ENCODE results near the gene PCDHA9.

PCDHA9 gene

GRCh38 chr5:140881889-140882590 is 33.9 kb downstream of the PCDHA9 start, which contains the start of gene PCDHA13:
PCDHA13 (plus strand) TSS chr5:140882124; CDS start chr5:140882269, 145 bp downstream.
- DNase-seq (ENCODE audit: low spot score) = no peak

DNA sequence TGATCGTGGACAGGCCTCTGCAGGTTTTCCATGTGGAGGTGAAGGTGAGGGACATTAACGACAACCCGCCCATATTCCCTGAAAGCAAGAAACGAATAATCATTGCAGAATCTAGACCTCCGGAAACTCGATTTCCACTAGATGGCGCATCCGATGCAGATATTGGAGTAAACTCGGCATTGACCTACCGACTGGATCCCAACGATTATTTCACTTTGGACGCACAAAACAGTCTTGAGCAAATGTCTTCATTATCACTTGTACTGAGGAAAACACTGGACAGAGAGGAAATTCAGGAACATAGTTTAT is 34.4 kb downstream of the PCDHA9 start:
- no peak for DNase-seq (ENCODE audit: low spot score)

- no peak for DNase-seq (ENCODE audit: low spot score)
Measured at GRCh38 chr5:140883373-140883772, 35.2 kb downstream of the PCDHA9 start.

- DNase-seq (ENCODE audit: low spot score) = no peak
Measured at GRCh38 chr5:140883927-140884697, 35.9 kb downstream of the PCDHA9 start.

Data from hematopoietic multipotent progenitor cell treated with erythropoietin and hydrocortisone succinate and interleukin-3 and kit ligand, for 17 days (in vitro differentiated cells).